HG02870 (cell line): Measurements from ENCODE around the gene HOXD9.

ENCODE experiments used
- ATAC-seq: cut with Tn5 transposase; IDR thresholded peaks from one replicate; pipeline ENCODE4 v1.9.1; 2021; ENCODE audit warnings: mild to moderate bottlenecking, moderate library complexity; ENCODE audit not compliant: unreplicated experiment

The HOXD9 gene

DNA sequence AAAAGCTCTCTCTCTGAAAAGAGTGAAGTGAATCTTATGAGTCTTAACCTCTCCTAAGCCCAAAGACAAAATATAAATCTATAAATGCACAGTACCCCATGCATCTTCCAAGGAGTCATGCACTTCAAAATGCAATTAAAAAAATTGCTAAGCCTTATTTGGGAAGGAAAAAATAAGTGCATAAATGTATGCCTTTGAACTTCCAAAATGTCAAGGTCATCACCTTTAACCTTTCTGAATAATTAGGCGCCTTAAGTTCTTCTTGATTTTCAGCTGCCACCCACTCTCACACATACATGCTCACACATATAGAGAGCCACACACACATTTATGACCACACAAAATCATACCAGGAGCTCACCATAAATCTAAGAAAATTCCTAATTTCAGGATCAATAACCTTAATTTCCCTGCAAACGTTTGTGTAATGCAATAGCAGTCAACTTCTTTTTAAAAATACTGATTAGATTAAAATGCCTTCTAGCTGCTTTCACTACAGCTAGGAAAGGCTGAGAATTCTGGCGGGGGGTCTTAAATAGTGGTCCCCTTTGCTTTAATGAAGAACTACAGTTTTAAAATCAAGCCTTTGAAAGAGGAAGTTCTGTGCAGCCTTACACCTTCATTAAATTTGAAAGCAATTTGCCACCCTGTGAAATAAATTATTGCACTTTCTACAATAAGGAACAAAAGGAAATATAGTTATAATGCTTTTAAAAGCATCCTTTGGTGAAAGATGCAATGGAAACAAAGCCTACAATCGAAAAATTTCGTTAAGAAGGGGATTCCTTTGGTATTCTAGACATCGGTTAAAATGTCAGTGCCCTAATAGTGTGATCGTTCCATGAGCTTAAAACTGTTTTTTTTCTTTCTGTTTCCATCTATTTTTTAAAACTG is 11.9 kb upstream of the HOXD9 start:
- ATAC-seq: no peak

DNA sequence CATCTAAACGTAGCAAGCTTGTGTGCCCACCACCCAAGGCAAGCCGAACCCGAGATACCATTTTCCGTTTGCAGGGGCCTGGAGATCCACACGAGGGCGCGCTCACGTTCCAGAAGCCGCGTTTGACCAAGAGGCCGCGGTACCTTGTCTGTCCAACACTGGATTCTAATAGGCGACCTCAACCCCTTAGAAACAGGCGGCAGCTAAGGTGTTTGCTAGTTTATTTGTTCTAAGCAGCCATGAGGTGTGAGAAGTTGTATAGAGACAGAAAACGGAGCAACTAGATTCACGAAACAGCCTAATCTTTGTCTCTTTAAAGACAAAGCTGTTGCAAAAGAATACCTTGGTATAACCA is 11.2 kb upstream of the HOXD9 start:
- no peak for ATAC-seq

DNA sequence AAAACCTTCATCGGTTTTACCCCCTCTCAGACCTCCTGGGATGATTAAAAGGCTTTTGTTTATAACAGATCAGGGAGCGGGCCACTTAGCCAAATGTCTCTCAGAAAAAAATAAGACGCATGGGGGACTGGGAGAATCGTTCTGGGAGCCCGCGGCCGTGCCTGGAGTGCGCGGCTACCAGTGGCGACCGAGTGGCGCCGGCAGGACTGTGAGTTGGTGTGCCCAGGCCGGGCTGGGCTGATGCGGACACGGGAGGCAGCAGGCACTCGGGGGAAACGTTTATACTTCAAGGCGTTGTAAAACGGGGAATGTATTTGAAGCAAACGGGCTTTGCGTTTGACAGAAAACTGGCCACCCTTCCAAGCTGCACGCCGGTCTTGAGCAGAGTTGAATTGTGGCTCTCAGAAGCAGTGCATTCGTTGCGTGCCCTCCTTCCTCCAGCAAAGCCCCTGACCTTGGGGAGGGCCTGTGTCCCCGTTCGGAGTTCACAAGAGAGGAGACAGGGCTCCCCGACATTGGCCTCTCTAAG is 10.6 kb upstream of the HOXD9 start:
- ATAC-seq: no peak

DNA sequence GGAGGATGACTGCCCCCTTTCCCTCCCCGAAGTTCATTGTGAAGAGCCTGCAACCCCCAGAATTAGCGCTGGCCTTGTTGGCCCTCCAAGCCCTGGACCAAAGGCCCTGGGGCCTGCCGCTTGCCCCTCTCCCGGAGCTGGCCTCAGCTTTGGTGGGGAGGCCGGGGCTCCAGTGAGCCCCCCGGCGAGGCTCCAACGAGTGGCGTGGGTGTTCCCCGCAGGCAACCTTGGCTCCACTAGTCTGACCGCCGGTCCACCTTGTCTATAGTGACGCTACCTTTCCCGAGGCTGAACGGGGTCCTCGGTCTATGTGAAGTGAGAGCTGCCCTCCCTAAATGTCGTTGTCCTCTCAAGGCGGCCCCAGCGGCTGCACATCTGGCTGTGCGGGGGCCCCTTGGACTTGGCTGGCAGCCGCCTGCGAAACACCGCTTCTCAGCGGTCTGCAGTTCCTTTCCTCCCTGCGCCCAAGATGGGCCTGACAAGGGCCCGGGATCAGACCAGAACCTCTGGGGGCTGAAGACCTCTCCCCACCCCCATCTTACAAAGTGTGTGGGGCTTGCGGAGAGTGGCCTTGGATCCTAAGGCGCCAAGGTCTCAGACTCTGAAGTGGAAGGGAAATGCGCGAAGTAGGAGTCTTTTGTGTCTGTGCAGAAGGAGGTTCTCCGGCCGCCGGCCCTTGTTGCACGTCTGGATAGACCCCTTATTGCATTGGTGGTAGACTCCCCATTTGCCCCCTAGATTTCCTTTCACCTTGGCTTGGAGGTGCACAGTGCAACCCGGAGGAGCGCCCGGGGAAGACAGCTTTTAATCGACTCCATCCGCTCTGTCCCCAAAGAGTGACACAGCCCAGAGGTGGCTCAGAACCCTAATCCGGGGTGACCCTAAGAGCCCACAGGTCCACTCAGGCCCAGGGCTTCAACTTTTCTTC is 9.9 kb upstream of the HOXD9 start:
- ATAC-seq: no peak

DNA sequence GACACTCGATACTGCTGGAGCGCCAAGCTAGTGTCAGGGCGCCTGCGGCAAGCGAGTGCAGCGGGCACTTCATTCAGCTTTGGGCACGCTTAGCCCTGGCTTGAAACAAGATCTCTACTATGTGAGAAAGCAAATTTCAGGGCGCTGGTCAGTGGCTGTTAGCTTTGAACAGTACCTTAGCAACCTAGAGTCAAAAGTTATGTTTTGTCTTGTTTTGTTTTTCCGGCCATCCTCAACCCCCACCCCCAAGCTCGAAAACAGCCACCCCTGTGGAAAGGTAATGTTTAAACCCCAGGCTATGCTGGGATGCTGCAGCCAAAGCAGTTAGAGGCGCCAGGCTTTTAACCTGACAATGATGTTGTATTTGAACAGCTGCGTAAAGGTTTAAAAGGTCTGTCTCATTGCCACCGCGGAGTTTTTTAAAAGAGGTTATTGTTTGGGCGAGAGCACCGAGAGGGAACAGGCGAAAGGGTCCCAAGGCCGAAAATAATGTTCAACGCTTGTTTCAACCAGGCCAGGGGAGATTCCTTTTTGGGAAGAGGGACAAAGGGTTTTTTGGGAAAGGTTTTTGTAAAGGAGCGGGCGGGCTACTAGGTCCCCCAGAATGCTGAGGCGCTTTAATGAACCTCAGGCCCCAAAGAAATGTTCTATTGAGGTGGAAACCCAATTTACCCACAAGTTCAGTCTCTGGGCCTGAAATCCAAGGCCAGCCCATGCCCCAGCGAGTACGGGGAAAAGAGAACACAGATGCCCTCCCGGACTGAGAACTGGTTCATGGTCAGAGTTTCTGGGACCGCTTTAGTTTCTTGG is 8.2 kb upstream of the HOXD9 start:
- ATAC-seq: no peak

DNA sequence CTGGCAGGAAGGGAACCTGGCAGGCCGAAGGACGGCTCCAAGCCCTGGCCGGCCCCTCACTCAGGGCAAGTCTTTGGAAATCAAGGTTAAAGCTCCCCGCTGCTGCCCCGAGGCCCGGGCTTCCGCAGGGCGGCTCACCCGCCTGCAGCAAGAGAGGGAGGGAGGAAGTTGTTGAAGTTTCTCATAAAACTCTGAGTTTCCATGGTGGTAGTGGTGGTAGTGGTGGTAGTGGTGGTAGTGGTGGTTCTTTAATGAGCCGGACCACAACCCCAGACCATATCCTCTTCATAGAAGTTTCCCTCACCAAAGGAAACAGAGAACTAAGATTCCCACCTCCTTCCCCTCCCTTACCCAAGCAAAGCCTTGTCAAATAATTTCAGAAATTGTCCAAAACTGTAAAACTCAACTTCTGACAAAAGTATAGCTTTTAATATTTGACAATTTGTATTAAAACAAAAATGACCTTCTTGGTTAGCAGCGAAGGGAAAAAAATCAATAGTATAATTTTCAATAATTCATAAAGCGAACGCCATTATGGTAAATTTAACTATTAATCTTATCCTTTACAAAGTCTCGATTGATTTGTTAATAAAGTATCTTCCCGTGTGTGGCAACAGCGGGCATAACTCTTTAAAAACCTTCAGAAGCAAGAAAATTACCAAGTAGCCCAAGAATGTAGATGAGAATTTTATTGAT is 7.4 kb upstream of the HOXD9 start:
- no peak for ATAC-seq

DNA sequence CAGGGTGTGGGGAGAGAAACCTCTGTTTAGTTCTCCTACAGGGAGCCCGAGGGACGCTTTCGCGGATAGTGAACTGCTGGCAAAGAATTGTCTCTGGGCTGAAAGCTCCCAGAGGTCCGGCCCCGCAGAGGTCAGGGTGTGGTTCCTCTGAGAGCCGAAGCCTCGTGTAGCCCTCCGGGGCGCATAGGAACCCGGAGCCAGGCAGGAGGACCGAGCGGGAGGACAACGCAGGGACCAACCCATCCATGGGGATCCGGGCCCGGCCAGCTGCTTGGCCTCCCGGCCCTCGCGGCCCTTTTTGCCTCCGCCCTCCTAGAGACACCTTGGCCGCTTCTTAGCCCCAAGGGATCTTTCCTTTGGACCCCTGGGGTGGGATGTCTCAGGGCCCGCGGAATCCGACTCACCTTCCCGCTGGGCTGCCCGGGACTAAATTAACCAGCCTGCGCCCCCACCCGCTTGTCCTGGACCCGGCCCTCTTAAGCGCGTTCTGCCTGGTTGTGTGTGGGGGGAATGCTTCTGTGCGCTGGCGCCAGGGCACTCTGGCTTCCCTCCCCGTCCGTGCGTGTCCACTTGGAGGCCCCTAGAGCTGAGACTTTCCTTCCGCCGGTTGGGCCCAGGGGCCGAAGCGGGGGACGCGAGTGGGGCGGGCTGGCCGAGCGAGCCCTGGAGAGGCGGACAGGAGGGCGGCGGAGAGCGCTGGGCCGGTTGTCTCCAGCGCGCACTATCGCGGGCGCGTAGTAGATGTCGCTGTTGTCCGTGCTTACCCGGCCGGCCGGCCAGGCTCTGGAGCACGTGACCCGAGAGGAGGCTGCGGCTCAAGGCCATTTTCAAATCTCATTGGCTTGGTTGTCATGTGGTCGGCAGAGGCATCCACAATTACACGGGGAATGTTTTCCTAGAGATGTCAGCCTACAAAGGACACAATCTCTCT is 6.4 kb upstream of the HOXD9 start, which contains the start of gene HOXD10:
Gene HOXD10, plus strand, starts transcription at position 896 of the 931 bp plus-strand sequence. CDS start 56 bp downstream, outside the sequence.
- ATAC-seq: no peak

DNA sequence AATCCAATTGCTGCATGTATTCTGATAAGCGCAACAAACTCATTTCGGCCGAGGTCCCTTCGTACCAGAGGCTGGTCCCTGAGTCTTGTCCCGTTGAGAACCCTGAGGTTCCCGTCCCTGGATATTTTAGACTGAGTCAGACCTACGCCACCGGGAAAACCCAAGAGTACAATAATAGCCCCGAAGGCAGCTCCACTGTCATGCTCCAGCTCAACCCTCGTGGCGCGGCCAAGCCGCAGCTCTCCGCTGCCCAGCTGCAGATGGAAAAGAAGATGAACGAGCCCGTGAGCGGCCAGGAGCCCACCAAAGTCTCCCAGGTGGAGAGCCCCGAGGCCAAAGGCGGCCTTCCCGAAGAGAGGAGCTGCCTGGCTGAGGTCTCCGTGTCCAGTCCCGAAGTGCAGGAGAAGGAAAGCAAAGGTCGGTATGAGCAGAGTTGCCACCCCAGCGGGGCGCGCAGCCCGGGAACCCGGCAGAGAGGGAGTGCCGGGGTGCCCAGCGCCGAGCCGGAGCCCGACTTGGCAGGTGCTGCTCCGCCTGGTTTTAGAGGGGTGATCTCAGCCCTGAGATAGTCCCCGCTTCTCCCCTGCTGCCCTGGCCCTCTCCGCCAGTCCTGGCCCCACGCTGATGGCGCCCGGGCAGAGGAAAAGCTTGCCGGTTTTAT is 5.2 kb upstream of the HOXD9 start:
- no peak for ATAC-seq

DNA sequence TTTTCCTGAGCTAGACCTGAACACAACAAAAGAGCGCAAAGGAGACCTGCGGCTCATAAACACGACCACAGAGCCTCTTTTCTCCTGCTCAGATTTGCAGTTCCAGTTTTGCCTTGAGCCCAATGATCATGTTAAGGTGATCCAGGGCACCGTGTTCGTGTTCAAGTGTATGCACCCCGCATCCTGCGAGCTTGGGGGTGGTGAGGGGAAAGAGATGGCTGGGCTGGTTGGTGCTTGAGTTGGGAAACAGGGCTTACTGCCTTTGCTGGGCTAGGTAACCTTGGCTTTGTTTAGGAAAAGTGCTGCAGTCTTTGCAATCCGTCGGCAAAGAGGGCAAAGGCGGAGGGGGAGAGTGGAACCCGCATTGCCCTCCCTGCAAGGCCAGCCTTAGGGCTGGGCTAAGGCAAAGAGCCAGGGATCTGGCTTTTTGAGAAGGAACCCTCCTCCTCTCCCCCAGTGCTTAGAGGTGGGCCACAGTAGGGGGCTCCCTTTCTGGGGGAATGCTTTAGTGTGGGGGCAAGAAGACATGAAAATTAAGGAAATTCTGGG is 4.6 kb upstream of the HOXD9 start:
- ATAC-seq: no peak

DNA sequence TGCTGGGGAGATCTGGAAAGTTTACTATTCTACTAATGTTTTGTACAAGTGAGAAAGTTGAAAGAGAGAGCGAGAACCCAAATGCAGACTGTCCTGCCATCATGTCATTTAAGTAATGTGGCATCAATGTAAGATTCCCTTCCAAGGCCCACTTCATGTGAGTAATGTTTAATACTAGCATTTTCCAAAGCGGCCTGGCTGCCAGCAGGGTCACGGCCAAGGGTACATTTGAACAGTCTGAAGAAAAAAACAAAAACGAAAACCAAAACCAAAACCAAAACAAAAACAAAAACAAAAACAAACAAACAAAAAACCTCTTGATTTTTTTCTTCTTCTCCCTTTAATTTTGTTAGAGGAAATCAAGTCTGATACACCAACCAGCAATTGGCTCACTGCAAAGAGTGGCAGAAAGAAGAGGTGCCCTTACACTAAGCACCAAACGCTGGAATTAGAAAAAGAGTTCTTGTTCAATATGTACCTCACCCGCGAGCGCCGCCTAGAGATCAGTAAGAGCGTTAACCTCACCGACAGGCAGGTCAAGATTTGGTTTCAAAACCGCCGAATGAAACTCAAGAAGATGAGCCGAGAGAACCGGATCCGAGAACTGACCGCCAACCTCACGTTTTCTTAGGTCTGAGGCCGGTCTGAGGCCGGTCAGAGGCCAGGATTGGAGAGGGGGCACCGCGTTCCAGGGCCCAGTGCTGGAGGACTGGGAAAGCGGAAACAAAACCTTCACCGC is 3.7 kb upstream of the HOXD9 start:
- ATAC-seq: no peak

DNA sequence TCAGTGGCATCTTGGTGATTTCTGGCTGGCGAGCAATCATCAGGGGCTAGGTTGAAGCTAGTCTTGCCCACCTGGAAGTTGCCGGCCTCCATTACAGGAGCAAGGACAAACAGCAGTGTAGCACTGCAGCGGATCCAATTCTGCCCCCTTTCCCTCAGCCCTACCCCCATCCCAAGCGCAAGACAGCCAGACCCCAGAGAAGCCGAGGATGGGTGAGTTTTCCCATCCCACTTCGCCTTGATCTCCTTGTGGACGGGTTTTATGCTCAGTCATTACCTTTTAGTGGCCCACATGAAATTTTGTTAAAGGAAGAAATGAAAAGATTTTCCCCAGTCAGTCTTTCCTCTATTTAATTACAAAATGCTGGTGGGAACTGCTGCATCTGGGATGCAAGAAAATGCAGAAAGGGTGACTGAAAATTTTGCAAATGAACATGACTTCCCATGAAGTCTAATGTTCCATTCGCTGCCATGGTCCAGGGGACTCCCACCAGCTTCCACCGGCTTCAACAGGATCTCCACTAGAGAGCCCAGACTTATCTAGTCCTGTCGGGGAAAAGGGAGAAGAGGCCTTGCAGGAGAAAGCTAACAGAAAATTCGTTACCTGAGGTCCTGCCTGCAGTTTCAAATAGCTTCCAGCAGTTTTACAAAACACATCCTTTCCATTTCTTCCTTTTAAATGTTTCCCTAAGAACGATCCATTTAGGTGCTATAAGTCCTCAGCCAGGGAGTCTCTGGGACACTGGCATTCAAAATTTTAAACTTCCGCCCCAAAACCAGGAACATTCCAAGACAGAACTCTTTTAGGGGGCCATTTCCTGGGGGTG is 1.9 kb upstream of the HOXD9 start:
- ATAC-seq: no peak

DNA sequence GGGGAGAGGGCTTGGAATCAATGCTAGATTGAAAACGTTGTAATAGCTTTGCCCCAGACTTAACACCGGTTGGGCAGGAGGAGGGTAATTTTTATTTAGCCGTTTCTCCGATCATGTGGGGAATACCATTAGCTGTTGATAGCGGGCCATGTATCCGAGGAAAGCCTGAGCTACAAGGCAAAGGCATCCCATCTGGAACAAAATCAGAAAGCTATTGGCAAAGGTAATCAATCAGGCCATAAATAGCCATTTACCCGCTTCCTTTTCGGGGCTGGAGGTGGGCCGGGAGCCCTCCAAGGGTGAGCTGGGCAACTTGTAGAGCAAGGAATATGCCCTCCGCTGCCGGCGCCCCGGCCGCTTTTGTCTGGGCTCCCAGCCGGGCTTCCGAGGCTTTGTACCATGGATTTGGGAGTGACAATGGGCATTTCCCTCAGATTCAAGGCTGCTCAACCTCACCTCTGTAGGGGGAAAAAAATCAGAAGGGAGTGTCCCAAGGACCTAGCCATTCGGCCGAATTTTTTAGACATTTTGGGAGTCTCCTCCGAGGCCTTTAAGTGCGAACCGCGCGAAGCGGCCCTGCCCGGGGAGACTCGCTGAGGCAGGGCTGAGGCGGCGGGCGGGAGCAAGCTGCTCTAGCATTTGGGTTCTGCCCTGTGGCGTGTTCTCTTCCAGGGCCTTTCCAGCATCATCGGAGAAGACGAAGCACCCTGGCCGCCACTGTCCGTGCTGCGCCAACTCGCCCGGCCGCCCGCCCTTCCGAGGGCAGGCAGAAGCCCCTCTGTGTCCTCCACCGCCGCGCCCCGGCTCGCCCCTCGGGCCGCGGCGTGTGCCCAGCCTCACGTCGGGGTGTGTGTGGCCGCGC is 1.1 kb upstream of the HOXD9 start:
- ATAC-seq: no peak

DNA sequence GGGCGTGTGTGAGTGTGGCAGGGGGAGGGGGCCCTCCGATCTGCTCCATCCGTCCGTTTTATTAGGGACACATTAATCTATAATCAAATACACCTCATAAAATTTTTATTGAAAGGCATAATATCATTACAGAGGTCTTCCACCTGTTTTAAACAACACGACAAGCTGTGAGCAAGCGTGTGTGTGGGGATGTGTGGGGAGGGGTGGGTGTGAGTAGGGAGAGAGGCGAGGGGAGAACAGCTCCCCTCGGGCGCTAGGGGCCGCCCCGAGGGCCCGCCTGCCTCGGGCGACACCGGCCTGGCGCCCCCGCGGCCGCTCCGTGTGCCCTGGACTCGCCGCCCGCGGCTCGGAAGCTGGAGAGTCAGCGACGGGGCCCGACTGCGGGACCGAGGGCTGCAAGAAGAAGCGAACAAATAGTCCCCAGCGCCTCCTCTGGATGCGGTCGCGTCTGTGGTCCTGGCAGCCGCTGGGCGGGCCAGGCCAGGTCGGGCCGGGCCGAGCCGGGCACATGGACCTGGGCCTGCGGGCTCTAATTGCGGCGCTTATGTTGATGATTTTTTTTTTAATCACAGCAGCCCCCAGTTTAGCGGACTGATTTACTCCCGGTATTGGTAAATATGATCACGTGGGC is 352 bp upstream of the HOXD9 start:
- no peak for ATAC-seq

DNA sequence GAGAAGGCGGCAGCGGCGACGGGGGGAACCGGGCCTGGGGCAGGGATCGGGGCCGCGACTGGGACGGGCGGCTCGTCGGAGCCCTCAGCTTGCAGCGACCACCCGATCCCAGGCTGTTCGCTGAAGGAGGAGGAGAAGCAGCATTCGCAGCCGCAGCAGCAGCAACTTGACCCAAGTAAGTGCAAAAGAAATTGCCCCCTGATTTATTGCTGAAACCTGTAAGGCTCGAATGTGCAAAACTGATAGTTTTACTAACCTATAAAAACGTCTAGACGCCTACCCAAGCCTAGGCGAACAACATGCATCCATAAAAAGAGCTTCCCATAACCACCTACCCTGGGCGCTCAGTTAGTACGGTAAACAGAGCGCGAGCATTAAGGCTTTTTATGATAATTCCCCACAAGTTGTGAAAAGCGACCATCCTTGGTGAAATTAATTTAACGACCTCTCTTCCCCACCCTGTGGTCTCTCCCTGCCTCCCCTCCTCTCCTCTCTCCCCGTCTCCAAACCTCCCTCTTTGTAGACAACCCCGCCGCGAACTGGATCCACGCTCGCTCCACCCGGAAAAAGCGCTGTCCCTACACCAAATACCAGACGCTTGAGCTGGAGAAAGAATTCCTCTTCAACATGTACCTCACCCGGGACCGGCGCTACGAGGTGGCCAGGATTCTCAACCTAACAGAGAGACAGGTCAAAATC is 1.0 kb downstream of the HOXD9 start:
- no peak for ATAC-seq
